Neural crest cell (in vitro differentiated cells): ENCODE data around the gene RHEX. TPM values are rescaled to one million over a fixed set of nuclear protein-coding genes. Genes with fewer than 3 reads are reported as not detected.

ENCODE experiments used
- DNase-seq: peaks from one replicate; pipeline ENCODE4 v3.0.0; 2021; ENCODE audit warnings: low read depth, mixed read lengths, low spot score
- H3K27ac Mint-ChIP-seq: one replicate; pipeline ENCODE4 v1.8.0; 2021; ENCODE audit warnings: mild to moderate bottlenecking, mixed read lengths; ENCODE audit not compliant: unreplicated experiment
- H3K27me3 Mint-ChIP-seq: 2 replicates; pipeline ENCODE4 v1.8.0; 2021; ENCODE audit warnings: low read depth, mild to moderate bottlenecking, mixed read lengths
- H3K36me3 Mint-ChIP-seq: 2 replicates; pipeline ENCODE4 v1.8.0; 2021; ENCODE audit warnings: low read depth, mild to moderate bottlenecking, mixed read lengths
- H3K4me1 Mint-ChIP-seq: 2 replicates; pipeline ENCODE4 v1.8.0; 2021; ENCODE audit warnings: mixed read lengths
- H3K4me3 Mint-ChIP-seq: one replicate; pipeline ENCODE4 v1.8.0; 2021; ENCODE audit warnings: mild to moderate bottlenecking, mixed read lengths
- H3K9me3 Mint-ChIP-seq: 2 replicates; pipeline ENCODE4 v1.8.0; 2021; ENCODE audit warnings: mixed read lengths
- total RNA-seq: library from RNA; stranded (reverse); gene quantifications from 2 replicates; pipeline ENCODE4 v1.2.1, GENCODE V29; 2021
- TF ChIP-seq, protein P1 (sequence below): fragments of 200-600 bp; sonication (generic); conservative IDR thresholded peaks from 2 replicates; pipeline ENCODE4 v1.5.0; 2021; ENCODE audit warnings: antibody characterized with exemption, mild to moderate bottlenecking

RHEX gene
- total RNA-seq, 1 donor from 2014 or later, result 0.93 TPM

DNA sequence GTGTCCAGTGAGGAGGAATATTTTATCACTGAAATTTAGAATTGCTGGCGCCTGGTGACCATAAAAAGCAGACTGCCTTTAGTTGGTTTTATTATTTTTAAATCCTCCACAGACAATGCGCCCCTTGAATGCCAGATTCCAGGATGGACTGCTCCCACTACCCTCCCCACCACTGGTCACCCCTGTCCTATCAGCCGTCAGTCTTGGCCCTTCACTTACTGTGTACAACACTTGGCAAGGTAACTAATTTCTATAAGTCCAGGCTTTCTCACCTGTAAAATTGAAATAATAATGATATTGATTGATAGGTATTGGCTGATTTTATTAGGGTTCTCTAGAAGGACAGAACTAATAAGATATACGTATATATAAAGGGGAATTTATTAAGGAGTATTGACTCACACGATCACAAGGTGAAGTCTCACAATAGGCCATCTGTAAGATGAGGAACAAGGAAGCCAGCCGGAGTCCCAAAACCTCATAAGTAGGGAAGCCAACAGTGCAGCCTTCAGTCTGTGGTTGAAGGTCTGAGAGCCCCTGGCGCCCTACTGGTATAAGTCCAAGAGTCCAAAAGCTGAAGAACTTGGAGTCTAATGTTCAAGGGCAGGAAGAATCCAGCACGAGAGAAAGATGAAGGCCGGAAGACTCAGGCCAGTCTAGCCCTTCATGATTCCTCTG lies 17.8 kb downstream of the RHEX start:
- no peaks in the 10 kb centered on the region for H3K36me3 Mint-ChIP-seq
- TF ChIP-seq, protein P1, sequence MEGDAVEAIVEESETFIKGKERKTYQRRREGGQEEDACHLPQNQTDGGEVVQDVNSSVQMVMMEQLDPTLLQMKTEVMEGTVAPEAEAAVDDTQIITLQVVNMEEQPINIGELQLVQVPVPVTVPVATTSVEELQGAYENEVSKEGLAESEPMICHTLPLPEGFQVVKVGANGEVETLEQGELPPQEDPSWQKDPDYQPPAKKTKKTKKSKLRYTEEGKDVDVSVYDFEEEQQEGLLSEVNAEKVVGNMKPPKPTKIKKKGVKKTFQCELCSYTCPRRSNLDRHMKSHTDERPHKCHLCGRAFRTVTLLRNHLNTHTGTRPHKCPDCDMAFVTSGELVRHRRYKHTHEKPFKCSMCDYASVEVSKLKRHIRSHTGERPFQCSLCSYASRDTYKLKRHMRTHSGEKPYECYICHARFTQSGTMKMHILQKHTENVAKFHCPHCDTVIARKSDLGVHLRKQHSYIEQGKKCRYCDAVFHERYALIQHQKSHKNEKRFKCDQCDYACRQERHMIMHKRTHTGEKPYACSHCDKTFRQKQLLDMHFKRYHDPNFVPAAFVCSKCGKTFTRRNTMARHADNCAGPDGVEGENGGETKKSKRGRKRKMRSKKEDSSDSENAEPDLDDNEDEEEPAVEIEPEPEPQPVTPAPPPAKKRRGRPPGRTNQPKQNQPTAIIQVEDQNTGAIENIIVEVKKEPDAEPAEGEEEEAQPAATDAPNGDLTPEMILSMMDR, result no peak
- H3K27me3 Mint-ChIP-seq, result no peaks in the 10 kb centered on the region
- H3K4me1 Mint-ChIP-seq, result no peaks in the 10 kb centered on the region
- DNase-seq, result no peak
- H3K9me3 Mint-ChIP-seq, result no peaks in the 10 kb centered on the region
- H3K27ac Mint-ChIP-seq, result no peak overlapping the region
- no peak overlapping the region for H3K4me3 Mint-ChIP-seq

DNA sequence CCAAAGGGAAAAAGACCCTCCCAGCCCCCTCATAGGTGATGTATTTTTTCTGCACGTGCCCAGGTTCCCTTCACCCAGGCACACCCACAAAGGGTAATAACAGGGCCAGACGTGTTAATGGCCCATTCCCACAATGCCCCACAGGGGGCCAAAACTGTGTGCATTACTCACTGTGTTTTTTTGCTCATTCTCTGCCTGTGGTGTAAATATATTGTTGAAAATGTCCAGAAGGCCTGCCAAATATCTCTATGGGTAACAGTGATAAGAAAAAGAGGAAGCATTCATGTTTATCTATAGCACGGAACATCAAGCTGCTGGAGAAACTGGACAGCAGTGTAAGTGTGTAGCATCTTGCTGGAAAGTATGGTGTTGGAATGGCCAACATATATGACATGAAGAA lies 21.9 kb downstream of the RHEX start:
- no peak for DNase-seq
- H3K9me3 Mint-ChIP-seq, result no peaks in the 10 kb centered on the region
- no peaks in the 10 kb centered on the region for H3K27me3 Mint-ChIP-seq
- no peaks in the 10 kb centered on the region for H3K4me1 Mint-ChIP-seq
- no peak overlapping the region for H3K4me3 Mint-ChIP-seq
- no peak overlapping the region for H3K27ac Mint-ChIP-seq
- TF ChIP-seq, protein P1, result peak; percentile 40
- no peaks in the 10 kb centered on the region for H3K36me3 Mint-ChIP-seq

DNA sequence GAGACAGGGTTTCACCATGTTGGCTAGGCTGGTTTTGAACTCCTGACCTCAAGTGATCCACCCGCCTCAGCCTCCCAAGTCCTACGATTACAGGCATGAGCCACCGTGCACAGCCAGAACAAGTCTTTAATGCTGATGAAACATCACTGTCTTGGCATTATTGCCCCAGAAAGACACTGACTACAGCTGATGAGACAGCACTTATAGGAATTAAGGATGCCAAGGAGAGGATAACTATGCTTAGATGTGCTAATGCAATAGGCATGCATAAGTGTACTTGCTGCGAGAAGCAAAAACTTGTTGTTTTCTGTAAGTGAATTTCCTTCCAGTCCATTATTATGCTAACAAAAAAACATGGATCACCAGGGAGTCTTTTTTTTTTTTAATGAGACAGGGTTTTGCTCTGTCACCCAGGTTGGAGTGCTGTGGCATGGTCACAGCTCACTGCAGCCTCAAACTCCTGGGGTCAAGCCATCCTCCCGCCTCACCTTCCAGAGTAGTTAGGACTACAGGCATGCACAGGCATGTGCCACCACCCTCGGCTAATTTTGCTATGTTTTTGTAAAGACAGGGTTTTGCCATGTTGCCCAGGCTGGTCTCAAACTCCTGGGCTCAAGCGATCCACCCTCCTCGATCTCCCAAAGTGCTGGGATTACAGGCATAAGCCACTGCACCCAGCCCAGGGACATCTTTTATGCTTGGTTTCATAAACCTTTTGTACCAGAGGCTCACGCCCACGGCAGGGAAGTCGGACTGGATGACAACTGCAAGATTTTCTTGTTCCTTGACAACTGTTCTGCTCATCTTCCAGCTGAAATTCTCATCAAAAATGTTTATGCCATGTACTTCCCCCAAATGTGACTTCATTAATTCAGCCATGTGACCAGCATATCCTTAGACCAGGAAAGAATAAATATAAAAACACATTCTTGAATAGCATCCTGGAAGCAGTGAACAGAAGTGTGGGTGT lies 23.1 kb downstream of the RHEX start:
- H3K27me3 Mint-ChIP-seq, result no peaks in the 10 kb centered on the region
- DNase-seq, result no peak
- H3K4me1 Mint-ChIP-seq, result no peaks in the 10 kb centered on the region
- H3K36me3 Mint-ChIP-seq, result no peaks in the 10 kb centered on the region
- TF ChIP-seq, protein P1, result no peak
- no peak overlapping the region for H3K27ac Mint-ChIP-seq
- no peaks in the 10 kb centered on the region for H3K9me3 Mint-ChIP-seq
- H3K4me3 Mint-ChIP-seq, result no peak overlapping the region

DNA sequence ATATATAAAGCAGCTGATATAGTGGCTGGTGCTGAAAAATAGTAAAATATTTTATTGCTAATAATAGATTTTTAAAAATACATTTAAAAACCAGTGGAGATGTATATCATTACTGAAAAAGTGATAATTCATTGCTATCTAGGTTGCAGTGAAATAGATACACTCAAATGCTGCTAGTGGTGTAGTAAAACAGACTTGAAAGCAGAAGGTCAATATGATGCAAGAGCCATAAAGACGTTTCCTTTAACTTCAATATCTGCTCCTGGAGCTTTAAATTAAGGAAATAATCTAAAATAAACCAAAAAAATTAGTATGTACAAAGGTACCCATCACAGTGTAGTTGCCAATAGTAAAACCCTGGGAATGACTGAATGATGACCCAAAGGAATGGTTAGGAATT lies 26.2 kb downstream of the RHEX start:
- H3K4me3 Mint-ChIP-seq, result no peak overlapping the region
- no peaks in the 10 kb centered on the region for H3K4me1 Mint-ChIP-seq
- H3K9me3 Mint-ChIP-seq, result no peaks in the 10 kb centered on the region
- TF ChIP-seq, protein P1, result no peak
- no peaks in the 10 kb centered on the region for H3K36me3 Mint-ChIP-seq
- no peak overlapping the region for H3K27ac Mint-ChIP-seq
- DNase-seq, result no peak
- no peaks in the 10 kb centered on the region for H3K27me3 Mint-ChIP-seq

DNA sequence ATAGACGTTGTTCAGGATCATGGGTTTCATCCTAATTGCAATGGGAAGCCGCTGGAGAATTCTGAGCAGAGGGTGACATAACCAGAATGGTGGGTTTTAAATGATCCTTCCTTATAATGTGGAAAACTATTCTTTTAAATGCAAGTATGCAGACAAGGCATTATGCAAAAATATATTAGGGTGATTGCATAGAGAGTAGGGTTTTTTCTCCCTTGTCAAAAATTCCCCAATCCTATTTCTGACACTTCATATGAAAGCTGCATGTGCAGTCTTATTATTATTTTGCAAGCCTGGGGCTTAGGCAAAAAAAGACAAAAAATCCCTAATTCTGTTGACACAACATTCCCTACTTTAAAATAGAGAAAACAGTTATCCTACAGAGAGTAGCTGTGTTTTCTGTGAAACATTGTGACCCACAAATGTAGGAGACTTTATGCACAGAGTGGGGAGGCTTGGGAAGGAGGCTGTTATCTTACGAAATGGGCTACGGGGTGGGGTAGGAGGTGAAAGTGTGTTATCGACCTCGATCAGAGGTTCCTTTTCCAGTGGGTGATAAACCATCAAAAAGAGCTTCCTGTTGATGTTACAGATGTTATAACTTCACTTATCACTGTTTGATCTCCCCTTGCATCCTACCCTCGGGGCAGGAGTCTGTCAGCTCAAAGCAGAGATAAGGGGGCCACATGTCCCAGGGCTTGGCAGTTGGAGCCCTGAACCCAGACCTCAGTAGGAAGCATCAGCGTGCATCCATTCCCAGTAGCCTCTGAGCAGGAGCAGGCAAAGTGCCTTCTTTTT lies 27.2 kb downstream of the RHEX start:
- TF ChIP-seq, protein P1, result no peak
- no peak for DNase-seq
- Mint-ChIP-seq H3K9me3 (no peaks in the 10 kb centered on the region), H3K36me3 (no peaks in the 10 kb centered on the region), H3K27me3 (no peaks in the 10 kb centered on the region), H3K4me3 (no peak overlapping the region), H3K27ac (no peak overlapping the region), H3K4me1 (no peaks in the 10 kb centered on the region)
